GM23338 (cell line): ENCODE data around the gene THRB. TPM values are rescaled to one million over a fixed set of nuclear protein-coding genes. Genes with fewer than 3 reads are reported as not detected.

Source experiments
- ATAC-seq: fragments of 200-7000 bp; cut with Tn5 transposase; 3 replicates; pipeline ENCODE4 v1.9.1; 2020
- DNase-seq: peaks from one replicate; pipeline ENCODE4 v3.0.0-alpha.2; 2015; ENCODE audit warnings: low spot score
- H2AFZ ChIP-seq: fragments of 200-600 bp; sonication (generic); 2 replicates; pipeline ENCODE4 v1.8.0; 2016; ENCODE audit warnings: antibody characterized with exemption, mild to moderate bottlenecking, moderate library complexity
- H3F3A ChIP-seq: fragments of 200-600 bp; sonication (generic); replicated peaks from 2 replicates; pipeline ENCODE4 v1.8.0; 2017; ENCODE audit warnings: antibody characterized with exemption, mixed run types, low read depth
- H3K27ac ChIP-seq: fragments of 200-600 bp; sonication (generic); 2 replicates; pipeline ENCODE4 v1.6.1; 2016; ENCODE audit warnings: low read depth
- H3K27me3 ChIP-seq: fragments of 200-600 bp; sonication (generic); 2 replicates; pipeline ENCODE4 v1.8.0; 2016; ENCODE audit warnings: mild to moderate bottlenecking, mixed run types, moderate library complexity; ENCODE audit not compliant: insufficient read depth
- H3K36me3 ChIP-seq: fragments of 200-600 bp; sonication (generic); 2 replicates; pipeline ENCODE4 v1.8.0; 2016; ENCODE audit warnings: mild to moderate bottlenecking; ENCODE audit not compliant: insufficient read depth
- H3K4me1 ChIP-seq: fragments of 200-600 bp; sonication (generic); 2 replicates; pipeline ENCODE4 v1.8.0; 2016; ENCODE audit warnings: mild to moderate bottlenecking, moderate library complexity; ENCODE audit not compliant: insufficient read depth
- H3K4me2 ChIP-seq: fragments of 200-600 bp; sonication (generic); 2 replicates; pipeline ENCODE4 v1.7.1; 2017; ENCODE audit warnings: mixed run types
- H3K4me3 ChIP-seq: fragments of 200-600 bp; sonication (generic); 2 replicates; pipeline ENCODE4 v1.6.1; 2016; ENCODE audit warnings: mixed run types
- H3K79me2 ChIP-seq: fragments of 200-600 bp; sonication (generic); replicated peaks from 2 replicates; pipeline ENCODE4 v1.8.0; 2017; ENCODE audit warnings: mild to moderate bottlenecking; ENCODE audit not compliant: insufficient read depth
- H3K9me2 ChIP-seq: fragments of 200-600 bp; sonication (generic); 2 replicates; pipeline ENCODE4 v1.8.0; 2017; ENCODE audit not compliant: insufficient read depth
- H4K20me1 ChIP-seq: fragments of 200-600 bp; sonication (generic); replicated peaks from 2 replicates; pipeline ENCODE4 v1.8.0; 2017; ENCODE audit warnings: mild to moderate bottlenecking; ENCODE audit not compliant: insufficient read depth
- H3K27ac Mint-ChIP-seq: 2 replicates; pipeline ENCODE4 v1.8.0; 2020; ENCODE audit warnings: inconsistent platforms, mild to moderate bottlenecking, moderate library complexity, mixed read lengths
- H3K27me3 Mint-ChIP-seq: 3 replicates; pipeline ENCODE4 v1.8.0; 2022; ENCODE audit warnings: low read depth, mild to moderate bottlenecking, moderate library complexity, mixed read lengths, inconsistent platforms; ENCODE audit not compliant: insufficient read depth, poor library complexity
- H3K36me3 Mint-ChIP-seq: 3 replicates; pipeline ENCODE4 v1.8.0; 2021; ENCODE audit warnings: low read depth, mild to moderate bottlenecking, inconsistent platforms, moderate library complexity, mixed read lengths
- H3K4me1 Mint-ChIP-seq: 3 replicates; pipeline ENCODE4 v1.8.0; 2020; ENCODE audit warnings: mild to moderate bottlenecking, inconsistent platforms, mixed read lengths
- H3K4me3 Mint-ChIP-seq: 3 replicates; pipeline ENCODE4 v1.8.0; 2021; ENCODE audit warnings: moderate library complexity, mild to moderate bottlenecking, inconsistent platforms, mixed read lengths
- H3K9me3 Mint-ChIP-seq: 3 replicates; pipeline ENCODE4 v1.8.0; 2020; ENCODE audit warnings: moderate library complexity, mild to moderate bottlenecking, inconsistent platforms, mixed read lengths
- CREB1 ChIP-seq: fragments of 250-450 bp; sonication (Bioruptor Pico); IDR thresholded peaks from 2 replicates; pipeline ENCODE4 v1.5.0; 2020; ENCODE audit warnings: low read depth, mild to moderate bottlenecking, moderate library complexity
- JUNB ChIP-seq: IDR thresholded peaks from one replicate; pipeline ENCODE4 v1.6.1; 2016; ENCODE audit warnings: antibody characterized with exemption; ENCODE audit not compliant: unreplicated experiment
- STAT1 ChIP-seq: IDR thresholded peaks from one replicate; pipeline ENCODE4 v1.6.1; 2016; ENCODE audit warnings: antibody characterized with exemption; ENCODE audit not compliant: unreplicated experiment
- ZNF114 ChIP-seq: fragments of 250-450 bp; sonication (Bioruptor Pico); IDR thresholded peaks from 2 replicates; pipeline ENCODE4 v1.5.0; 2020; ENCODE audit warnings: mild to moderate bottlenecking, moderate library complexity
- ZNF331 ChIP-seq: fragments of 250-450 bp; sonication (Bioruptor Pico); IDR thresholded peaks from 2 replicates; pipeline ENCODE4 v1.5.0; 2020; ENCODE audit warnings: low read depth, mild to moderate bottlenecking, moderate library complexity
- ZNF462 ChIP-seq: fragments of 250-450 bp; sonication (Bioruptor Pico); IDR thresholded peaks from 2 replicates; pipeline ENCODE4 v1.5.0; 2020; ENCODE audit warnings: mild to moderate bottlenecking, moderate library complexity
- polyA plus RNA-seq: library from polyadenylated mRNA; unstranded; fragments of >200 nt; fragmentation: Nextera tagmentation; extraction: Ambion mirVana; gene quantifications from 2 replicates; pipeline ENCODE4 v1.2.1, GENCODE V29; 2016
- total RNA-seq: library from RNA; depleted of rRNA; stranded (reverse); fragments of >200 nt; shearing (Covaris generic); gene quantifications from 2 replicates; pipeline ENCODE4 v1.2.3, GENCODE V29; 2014

The THRB gene
- total and polyA plus RNA-seq, 2 experiments from 2014 or later = 1.7 to 3.2 TPM

- Mint-ChIP-seq H3K27ac (no peak overlapping the region), H3K27me3 (peaks cover 3% of the 10 kb centered on the region), H3K9me3 (no peaks in the 10 kb centered on the region), H3K36me3 (no peaks in the 10 kb centered on the region), H3K4me1 (no peaks in the 10 kb centered on the region), H3K4me3 (no peak overlapping the region)
- Histone ChIP-seq H3K4me1 (no peaks in the 10 kb centered on the region), H3K79me2 (no peaks in the 10 kb centered on the region), H3K36me3 (no peaks in the 10 kb centered on the region), H4K20me1 (no peaks in the 10 kb centered on the region), H2AFZ (no peak overlapping the region), H3F3A (no peaks in the 10 kb centered on the region), H3K27ac (no peak overlapping the region), H3K4me2 (no peak overlapping the region), H3K27me3 (no peaks in the 10 kb centered on the region), H3K9me2 (no peaks in the 10 kb centered on the region), H3K4me3 (no peak overlapping the region)
- TF ChIP-seq ZNF462 (CRISPR knock-in tag) (no peak), STAT1 (no peak), JUNB (no peak), ZNF331 (CRISPR knock-in tag) (no peak), ZNF114 (CRISPR knock-in tag) (no peak), CREB1 (CRISPR knock-in tag) (no peak)
- ATAC-seq (no peak), DNase-seq (no peak)
Measured at GRCh38 chr3:24138876-24139256, 355.8 kb downstream of the THRB start.
